Psoas muscle (tissue), 8 donors: ENCODE results near the gene LDAH. TPM values are rescaled to one million over a fixed set of nuclear protein-coding genes. Genes with fewer than 3 reads are reported as not detected.

ENCODE experiments used
- ATAC-seq, 4 donors: fragments of 200-7000 bp; cut with Tn5 transposase; one replicate each; pipeline ENCODE4 v1.9.1; 2020; ENCODE audit warnings: moderate library complexity in 3 of 4, mild to moderate bottlenecking in 2 of 4
- DNase-seq, 2 donors: peaks; one replicate each; pipeline ENCODE4 v3.0.0-alpha.2; 2020
- H3K27ac ChIP-seq: fragments of 200-600 bp; one replicate; pipeline ENCODE4 v1.8.0; 2022
- H3K27me3 ChIP-seq, 3 donors: fragments of 200-600 bp in 1 of 3; one replicate each; pipeline versions ENCODE4 v1.6.1 to v1.8.0; 2013 to 2022; ENCODE audit warnings: low read length in 2 of 3, mild to moderate bottlenecking in 2 of 3, moderate library complexity in 1 of 3; ENCODE audit not compliant: insufficient read depth in 3 of 3
- H3K36me3 ChIP-seq, 2 donors: fragments of 200-600 bp in 1 of 2; one replicate each; pipeline versions ENCODE4 v1.6.1 to v1.8.0; 2013 to 2022; ENCODE audit warnings: low read depth in 1 of 2, mild to moderate bottlenecking in 1 of 2, moderate library complexity in 1 of 2; ENCODE audit not compliant: insufficient read depth in 1 of 2
- H3K4me1 ChIP-seq: fragments of 200-600 bp; one replicate; pipeline ENCODE4 v1.8.0; 2022
- H3K4me3 ChIP-seq: fragments of 200-600 bp; one replicate; pipeline ENCODE4 v1.8.0; 2022; ENCODE audit warnings: mild to moderate bottlenecking
- H3K9me3 ChIP-seq: fragments of 200-600 bp; one replicate; pipeline ENCODE4 v1.8.0; 2022
- WGBS, 3 donors: extraction: QIAGEN DNeasy Blood & Tissue Kit; methylation state at CpG; one replicate each; pipeline versions ENCODE4 v1.1.6 to v1.1.7; 2013; 5-methylcytosine and 5-hydroxymethylcytosine counted together
- intact Hi-C, 2 donors: fragments of 100-400 bp; cut with DNase I; formaldehyde crosslinking; loops; one replicate each; pipeline versions ENCODE4 v1.11.0 to v1.14.2; 2022
- polyA plus RNA-seq, 3 donors: library from polyadenylated mRNA; stranded (reverse); fragments of 200-250 nt; gene quantifications; one replicate each; pipeline ENCODE4 v1.2.3, GENCODE V29; 2013
- total RNA-seq, 4 donors: library from RNA; stranded (reverse); fragmentation: NEBNext Ultra II Directional in 2 of 4; extraction: Animal tissue kit (Norgen Biotek cat#: 25700) in 2 of 4; gene quantifications; one replicate each; pipeline versions ENCODE4 v1.2.1 to v1.2.4, GENCODE V29; 2021 to 2023
- TF ChIP-seq, protein P1 (sequence below): fragments of 200-600 bp; IDR thresholded peaks from one replicate; pipeline ENCODE4 v1.8.0; 2022; ENCODE audit warnings: antibody characterized with exemption
- donor health status: healthy with polysubstance abuse.
- donor health status: DM: no; HTN: no; CAD: no; lungs with moderate emphysema.
- donor health status: Bipolar disorder and iron deficiency.
- donor health status: healthy.
- donor health status: DM: yes; HTN: yes; CAD: no.
- donor health status: DM: no; HTN: no; CAD: no.
- donor health status: DM: no; HTN: no; CAD: no.
- donor health status: DM: yes; HTN: yes; CAD: no.

LDAH gene
- total and polyA plus RNA-seq, 7 donors = 0.56 to 1.9 (median 1.6) TPM

DNA sequence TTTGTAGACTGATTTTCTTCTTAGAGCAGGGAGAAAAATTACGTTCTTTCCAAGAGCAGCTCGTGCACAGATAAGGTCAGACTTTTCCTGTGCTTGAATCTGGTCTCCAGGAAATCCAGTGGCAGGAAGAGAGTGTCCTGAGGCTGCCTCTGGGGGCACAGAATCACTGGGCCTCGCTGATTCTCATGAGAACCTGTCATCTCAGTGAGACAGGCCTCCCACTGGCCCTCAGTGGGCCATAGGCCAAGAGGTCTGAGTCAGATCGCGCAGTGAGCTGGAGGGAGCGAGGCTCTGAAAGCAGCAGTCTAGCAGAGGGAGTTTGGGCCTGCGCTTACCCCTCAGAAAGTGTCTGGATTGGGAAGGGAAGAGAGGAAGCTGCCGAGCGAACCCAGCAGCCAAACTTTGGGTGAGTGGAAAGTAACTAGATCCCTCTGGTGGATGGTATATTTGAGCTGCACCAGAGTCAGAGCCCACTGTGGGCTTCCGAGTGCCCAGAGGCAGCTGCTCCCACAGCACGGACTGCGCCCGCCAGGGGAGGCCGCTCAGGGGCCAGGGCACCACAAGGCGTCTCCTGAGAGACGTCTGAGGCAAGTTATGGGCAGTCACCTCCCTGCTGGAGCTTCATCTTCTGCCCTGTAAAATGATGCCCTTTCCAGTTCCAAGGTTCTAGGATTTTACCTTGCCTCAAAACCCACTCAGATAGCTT, 147.8 kb downstream of the LDAH start:
- no peaks in the 10 kb centered on the region for H3K36me3 ChIP-seq
- WGBS, 3 donors = 48 to 56% (median 54%) methylated on average over 14 to 16 of the region's 16 CpGs
- no peaks in the 10 kb centered on the region for H3K9me3 ChIP-seq
- peaks cover 0 to 44% (median 20%) of the 10 kb centered on the region in 3 donors for H3K27me3 ChIP-seq
- H3K4me1 ChIP-seq = no peaks in the 10 kb centered on the region
- DNase-seq (peak; percentile 71 to 72), ATAC-seq (peak; percentile 37 to 70 (median 62))
- TF ChIP-seq, protein P1, sequence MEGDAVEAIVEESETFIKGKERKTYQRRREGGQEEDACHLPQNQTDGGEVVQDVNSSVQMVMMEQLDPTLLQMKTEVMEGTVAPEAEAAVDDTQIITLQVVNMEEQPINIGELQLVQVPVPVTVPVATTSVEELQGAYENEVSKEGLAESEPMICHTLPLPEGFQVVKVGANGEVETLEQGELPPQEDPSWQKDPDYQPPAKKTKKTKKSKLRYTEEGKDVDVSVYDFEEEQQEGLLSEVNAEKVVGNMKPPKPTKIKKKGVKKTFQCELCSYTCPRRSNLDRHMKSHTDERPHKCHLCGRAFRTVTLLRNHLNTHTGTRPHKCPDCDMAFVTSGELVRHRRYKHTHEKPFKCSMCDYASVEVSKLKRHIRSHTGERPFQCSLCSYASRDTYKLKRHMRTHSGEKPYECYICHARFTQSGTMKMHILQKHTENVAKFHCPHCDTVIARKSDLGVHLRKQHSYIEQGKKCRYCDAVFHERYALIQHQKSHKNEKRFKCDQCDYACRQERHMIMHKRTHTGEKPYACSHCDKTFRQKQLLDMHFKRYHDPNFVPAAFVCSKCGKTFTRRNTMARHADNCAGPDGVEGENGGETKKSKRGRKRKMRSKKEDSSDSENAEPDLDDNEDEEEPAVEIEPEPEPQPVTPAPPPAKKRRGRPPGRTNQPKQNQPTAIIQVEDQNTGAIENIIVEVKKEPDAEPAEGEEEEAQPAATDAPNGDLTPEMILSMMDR = no peak
- intact Hi-C loops = loop anchor here in 1 of 2 donors (5.0 kb wide), 2 partner anchors 442 to 968 kb away; no protein-coding TSS in a partner anchor
- H3K27ac ChIP-seq = no peak overlapping the region
- no peak overlapping the region for H3K4me3 ChIP-seq

DNA sequence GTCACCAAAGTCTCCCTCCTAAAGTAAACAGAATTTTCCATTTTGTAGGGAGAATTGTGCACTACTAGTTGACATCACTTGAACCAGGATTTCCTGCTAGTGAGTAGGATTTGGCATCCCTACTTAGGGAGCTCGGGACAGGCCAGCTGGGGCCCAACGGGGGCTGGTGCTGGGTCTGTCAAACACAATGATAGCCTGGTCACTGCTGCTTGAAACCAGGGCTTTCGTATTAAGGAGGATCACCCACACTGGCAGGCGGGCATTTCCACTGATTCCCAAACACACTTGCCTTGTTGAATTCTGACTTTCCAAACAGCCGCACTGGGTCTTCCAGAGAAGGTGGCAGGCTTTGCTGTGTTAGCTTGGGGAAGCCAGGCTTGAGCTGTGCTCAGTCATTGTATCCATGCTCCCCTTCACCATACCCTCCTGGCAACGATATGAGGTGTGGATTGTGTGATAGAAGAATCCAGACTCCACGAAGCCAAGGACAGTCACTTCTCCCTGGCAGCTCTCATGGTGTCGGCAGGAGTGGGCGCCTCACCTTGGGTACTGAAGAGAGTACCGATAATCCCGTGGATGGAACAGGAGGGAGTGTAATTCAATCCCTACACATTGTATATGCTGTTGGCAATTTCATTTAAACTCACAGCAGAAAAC, 148.5 kb downstream of the LDAH start:
- Histone ChIP-seq H3K4me3 (no peak overlapping the region), H3K27me3 (peaks cover 0 to 51% (median 25%) of the 10 kb centered on the region in 3 donors), H3K9me3 (no peaks in the 10 kb centered on the region), H3K36me3 (no peaks in the 10 kb centered on the region), H3K27ac (no peak overlapping the region), H3K4me1 (no peaks in the 10 kb centered on the region)
- WGBS, 3 donors = 76 to 81% (median 80%) methylated on average over 11 of the region's 11 CpGs
- DNase-seq = no peak
- ATAC-seq = no peak
- intact Hi-C loops = loop anchor here in 1 of 2 donors (5.0 kb wide), 1 partner anchor 967 kb away; no protein-coding TSS in a partner anchor
- TF ChIP-seq, protein P1 = no peak

DNA sequence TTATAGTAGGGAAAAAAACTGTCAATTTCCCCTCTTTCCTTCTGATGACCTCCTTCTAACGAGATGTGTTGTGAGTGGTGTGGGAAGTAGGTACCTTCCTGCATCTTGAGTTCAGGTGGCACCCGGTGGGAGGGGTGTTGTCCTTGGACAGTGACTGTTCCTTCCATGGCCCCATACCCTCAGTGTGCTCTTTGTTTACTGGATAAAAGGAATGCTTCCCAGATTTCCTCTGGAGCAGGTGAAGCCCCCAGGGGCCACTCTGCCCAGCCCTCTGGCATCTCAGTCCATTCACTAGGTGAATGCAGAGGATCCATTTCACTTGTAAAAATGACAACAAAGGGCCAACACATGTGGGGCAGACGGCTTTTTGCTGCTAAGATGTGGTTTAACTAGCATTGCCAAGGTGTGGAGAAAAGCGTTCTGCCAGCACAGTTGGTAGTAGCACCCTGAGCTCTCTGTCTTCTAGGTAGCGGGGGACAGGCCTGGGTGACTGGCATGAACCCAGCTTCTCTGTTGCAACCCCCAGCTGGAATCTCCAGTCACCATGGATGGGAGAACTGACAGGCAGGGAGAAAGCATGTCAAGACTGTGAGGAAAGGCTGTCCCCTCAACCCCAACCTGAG, 149.1 kb downstream of the LDAH start:
- no peak for ATAC-seq
- no peak overlapping the region for H3K27ac ChIP-seq
- whole genome bisulfite sequencing, 3 donors = 81 to 89% (median 88%) methylated on average over 5 of the region's 5 CpGs
- H3K4me1 ChIP-seq = no peaks in the 10 kb centered on the region
- no peaks in the 10 kb centered on the region for H3K36me3 ChIP-seq
- H3K27me3 ChIP-seq = peaks cover 0 to 56% (median 25%) of the 10 kb centered on the region in 3 donors
- TF ChIP-seq, protein P1 = no peak
- intact Hi-C loops = loop anchor here in 1 of 2 donors (5.0 kb wide), 1 partner anchor 966 kb away; no protein-coding TSS in a partner anchor
- no peak for DNase-seq
- H3K4me3 ChIP-seq = no peak overlapping the region
- no peaks in the 10 kb centered on the region for H3K9me3 ChIP-seq

DNA sequence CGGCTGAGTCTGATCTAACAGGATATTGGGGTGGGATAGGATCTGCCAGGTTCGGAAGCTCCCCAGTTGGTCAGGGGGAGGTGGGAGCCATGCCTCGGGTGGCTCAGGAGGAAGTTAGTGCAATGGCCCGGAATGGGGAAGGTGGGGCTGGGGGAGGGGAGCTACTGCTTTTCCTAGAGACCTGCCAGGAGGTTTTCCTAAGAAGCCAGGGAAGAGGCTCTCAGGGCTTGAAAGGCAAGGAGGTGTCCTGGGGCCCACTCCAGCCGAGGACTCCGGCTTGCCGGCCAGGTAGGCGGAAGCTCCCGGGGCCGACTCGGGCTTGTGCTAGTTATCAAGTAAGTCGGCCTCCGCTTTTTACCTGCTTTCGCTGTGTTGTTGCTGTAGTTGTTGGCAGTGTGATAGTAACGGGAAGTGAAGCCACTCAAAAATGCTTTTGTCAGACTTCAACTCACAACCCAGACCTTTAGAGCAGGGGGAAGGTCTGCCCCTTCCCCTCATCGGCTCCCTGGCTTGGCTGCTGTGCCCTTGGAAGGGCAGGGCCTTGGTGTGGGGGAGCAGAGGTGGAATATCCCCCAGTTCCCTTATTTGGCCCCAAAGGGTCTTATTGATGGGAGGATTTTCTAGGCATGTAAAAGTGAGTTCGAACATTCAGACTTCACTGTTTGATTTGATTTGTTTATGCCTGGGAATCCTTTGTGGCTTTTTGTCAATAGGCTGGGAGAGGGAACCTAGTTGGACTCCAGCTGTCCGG, 150.5 kb downstream of the LDAH start:
- Histone ChIP-seq H3K27ac (no peak overlapping the region), H3K36me3 (no peaks in the 10 kb centered on the region), H3K27me3 (peaks cover 3 to 70% (median 30%) of the 10 kb centered on the region in 3 donors), H3K4me3 (no peak overlapping the region), H3K9me3 (no peaks in the 10 kb centered on the region), H3K4me1 (no peaks in the 10 kb centered on the region)
- DNase-seq (no peak), ATAC-seq (no peak)
- intact Hi-C loops = loop anchor here in 1 of 2 donors (5.0 kb wide), 1 partner anchor 965 kb away; no protein-coding TSS in a partner anchor
- TF ChIP-seq, protein P1 = no peak
- WGBS, 3 donors = 47 to 49% (median 49%) methylated on average over 18 of the region's 18 CpGs
